HG02763 (cell line): ENCODE results near the gene FLACC1.

Source experiments
- ATAC-seq: cut with Tn5 transposase; IDR thresholded peaks from one replicate; pipeline ENCODE4 v1.9.1; 2021; ENCODE audit warnings: mild to moderate bottlenecking, moderate library complexity; ENCODE audit not compliant: unreplicated experiment

Gene FLACC1

DNA sequence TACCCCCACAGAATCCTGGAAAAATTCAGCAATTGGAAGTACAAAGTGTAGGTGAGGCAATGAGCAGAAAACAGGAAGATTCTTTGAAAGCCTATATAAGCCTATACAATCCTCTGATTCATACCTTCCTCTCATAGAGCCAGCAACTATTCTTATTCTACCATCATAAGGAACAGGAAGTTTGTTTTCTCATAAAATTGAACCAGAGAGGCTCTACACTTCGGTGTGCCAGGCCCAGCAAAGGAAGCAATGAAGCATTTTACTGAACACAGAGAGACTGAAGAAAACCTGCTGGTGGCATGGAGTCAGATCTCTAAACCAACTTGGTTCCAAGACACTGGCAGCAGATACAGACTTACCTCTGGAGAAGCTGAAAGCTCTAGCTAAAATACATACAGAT lies 78.1 kb downstream of the FLACC1 start:
- ATAC-seq, result no peak

DNA sequence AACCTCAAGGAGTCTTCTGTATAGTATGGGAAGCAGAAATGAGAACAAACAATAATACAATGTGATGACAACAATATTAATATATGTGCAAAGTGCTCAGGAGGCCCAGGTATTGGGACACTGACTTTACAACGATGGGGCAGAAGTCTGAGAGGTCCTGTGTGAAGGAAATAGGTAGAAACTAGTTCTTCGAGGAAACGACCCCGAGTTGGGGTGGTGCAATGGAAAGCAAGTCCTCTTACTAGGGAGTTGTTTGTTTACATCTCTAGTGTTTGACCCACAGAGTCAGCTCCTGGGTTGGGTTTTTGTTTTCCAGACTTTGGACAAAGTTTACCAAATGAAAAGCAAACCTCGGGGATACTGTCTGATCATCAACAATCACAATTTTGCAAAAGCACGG lies 80.6 kb downstream of the FLACC1 start:
- no peak for ATAC-seq

DNA sequence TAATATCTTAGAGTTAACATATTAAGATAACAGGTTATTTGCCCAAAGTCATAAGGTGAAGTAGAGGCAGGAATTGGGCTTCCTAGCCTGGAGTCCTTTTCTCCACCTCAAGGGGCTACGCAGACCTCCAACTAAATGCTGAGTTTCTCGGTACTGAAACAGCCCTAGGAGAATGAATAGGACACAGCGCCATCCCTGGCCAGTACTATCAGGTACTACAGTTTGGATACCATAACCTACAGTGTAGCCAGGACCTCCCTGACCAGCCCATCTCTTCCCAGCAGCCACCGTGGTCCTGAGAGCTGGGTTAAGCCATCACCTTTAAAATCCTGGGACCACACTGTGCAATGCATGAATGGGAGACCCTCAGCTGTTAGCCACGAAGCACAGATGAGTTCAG lies 81.2 kb downstream of the FLACC1 start:
- no peak for ATAC-seq

DNA sequence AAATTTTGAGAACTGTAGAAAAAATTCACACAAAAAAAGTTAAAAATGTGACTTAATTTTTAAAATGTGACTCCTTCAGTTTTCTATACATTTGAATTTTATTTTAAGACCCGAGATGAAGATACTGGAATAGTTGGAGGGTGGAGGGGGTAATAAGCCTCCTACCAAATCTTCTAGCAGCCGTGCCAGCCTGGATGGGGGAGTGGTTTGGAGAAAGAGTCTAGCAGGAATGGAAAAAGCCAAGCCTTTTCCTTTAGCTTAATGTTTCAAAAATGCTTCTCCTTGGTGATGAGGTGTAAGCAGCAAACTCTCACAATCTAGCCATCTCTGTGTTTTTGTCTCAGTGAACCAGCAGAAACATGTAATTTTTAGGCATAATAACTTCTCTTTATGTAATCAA lies 82.1 kb downstream of the FLACC1 start:
- no peak for ATAC-seq

DNA sequence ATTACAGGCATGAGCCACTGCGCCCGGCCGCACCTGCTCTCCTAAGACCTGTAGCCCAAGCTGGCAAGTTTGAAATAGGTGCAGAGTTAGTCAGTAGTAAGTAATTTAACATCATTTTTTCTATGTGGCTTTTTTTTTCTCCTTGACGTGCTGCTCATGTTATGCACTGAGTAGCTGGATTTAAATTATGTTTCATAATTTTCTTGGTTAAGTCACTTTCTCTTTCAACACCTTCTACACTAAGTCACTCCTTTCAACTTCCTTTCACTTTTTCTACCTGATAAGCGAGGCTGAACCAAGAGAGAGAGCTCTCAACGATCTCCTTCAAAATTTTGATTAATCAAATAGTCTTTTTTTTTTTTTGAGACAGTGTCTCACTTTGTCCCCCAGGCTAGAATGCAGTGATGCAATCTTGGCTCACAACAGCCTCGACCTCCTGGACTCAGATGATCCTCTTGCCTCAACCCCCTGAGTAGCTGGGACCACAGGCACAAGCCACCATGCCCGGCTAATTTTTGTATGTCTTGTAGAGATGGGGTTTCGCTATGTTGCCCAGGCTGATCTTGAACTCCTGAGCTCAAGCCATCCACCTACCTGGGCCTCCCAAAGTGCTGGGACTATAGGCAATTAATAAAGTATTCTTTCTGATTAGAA lies 83.7 kb downstream of the FLACC1 start:
- ATAC-seq, result no peak

DNA sequence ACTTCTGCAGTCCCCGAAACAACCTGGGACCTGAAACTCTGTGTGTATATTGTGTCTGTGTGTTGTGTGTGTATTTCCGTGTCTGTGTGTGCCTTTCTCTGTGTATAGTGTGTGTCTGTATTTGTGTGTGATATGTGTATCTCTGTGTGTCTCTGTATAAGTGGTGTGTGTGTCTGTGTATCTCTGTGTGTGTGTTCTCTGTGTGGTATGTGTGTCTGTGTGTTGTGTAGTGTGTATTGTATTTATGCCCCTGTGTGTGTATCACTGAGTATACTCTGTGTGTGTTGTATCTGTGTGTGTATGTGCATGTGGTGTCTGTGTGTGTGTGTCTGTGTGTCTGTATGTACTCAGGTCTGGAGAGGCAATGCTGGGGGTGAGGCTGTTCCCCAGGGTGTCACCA lies 85.2 kb downstream of the FLACC1 start:
- no peak for ATAC-seq

DNA sequence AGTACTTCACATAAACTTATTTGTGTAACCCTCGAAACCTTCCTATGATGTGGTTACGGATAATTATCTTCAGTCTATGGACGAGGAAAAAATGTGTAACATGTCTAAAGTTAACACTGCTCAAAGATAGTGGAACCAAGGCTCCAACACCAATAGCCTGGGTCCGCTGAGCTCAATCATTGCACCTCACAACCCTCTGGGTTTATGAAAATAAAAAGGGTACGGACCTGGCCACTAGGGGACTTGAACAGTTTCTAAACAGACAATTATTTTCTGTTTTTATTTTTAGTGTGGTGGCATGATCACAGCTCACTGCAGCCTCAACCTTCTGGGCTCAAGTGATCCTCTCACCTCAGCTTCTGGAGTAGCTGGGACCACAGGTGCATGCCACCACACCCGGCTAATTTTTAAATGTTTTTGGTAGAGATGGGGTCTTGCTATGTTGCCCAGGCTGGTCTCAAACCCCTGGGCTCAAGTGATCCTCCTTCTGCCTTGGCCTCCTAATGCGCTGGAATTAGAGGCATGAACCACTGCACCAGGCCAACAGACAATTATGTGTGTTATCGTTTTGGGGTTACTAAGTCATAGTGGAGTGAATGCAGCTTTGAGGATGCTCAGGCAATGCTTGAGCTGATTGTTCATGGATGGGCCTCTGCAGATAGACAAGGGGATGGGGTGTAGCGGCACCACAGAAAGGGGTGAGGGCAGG lies 86.7 kb downstream of the FLACC1 start:
- no peak for ATAC-seq

DNA sequence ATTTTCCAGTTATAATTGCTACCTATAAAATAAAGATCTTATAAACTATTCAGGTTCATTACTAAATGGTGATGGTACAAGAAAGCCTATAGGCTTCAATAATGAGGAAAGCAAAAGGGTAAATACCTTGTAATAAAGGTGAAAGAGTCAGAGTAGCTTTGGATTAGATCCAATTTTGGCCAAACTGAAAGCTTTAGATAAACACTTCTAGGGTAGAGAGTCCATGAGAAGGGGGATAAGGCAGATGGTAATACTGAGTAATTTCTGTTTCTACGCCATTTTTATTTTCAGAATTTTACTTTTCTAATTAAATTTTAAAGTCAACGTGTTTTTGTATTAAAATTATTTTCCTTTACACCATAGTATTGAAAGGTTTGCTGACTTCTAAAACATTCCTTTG lies 87.4 kb downstream of the FLACC1 start:
- no peak for ATAC-seq

DNA sequence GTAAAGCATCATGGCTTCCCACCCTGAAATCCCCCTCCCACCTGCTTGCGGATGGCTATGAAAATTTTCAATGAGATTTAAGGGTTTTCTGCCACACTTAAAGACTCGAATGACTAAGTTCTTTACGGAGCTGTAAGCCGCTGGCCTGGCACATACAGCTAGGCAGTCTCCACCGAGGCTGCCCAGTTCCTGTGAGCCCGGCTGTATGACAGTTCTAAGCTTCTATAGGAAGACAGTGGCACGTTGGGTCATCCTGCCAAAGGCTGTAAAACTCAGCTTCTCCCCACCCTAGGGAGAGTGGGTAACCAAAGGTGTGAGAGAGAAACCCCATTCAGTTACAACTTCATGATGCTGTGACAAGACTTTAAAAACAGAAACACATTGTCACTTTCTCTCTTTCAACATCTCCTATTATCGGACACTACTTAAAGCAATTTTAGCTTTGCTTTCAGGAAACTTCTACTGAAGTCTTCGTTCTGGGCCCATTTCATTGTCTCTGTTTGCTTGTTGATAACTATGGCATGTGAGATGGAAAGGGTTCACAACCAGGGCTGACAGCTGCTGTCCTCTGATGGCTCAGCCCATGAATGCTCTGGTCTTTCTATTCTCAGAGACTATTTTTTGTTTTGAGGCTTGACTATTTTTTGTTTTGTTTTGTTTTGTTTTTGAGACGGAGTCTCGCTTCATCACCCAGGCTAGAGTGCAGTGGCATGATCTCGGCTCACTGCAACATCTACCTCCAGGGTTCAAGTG lies 89.7 kb downstream of the FLACC1 start:
- ATAC-seq, result no peak

DNA sequence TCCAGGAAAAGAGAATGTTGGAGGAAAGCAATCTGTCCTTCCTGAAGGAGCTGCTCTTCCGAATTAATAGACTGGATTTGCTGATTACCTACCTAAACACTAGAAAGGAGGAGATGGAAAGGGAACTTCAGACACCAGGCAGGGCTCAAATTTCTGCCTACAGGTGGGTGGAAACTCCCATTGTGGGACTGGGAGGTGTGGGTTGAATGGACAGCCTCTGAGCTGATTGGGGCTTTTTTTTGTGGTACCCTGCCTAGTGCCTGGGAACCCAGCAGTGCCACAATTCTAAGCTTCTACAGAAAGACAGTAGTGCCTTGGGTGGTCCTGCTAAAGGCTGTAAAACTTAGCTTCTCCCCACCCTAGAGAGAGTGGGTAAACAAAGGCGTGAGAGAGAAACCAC lies 90.5 kb downstream of the FLACC1 start:
- no peak for ATAC-seq

DNA sequence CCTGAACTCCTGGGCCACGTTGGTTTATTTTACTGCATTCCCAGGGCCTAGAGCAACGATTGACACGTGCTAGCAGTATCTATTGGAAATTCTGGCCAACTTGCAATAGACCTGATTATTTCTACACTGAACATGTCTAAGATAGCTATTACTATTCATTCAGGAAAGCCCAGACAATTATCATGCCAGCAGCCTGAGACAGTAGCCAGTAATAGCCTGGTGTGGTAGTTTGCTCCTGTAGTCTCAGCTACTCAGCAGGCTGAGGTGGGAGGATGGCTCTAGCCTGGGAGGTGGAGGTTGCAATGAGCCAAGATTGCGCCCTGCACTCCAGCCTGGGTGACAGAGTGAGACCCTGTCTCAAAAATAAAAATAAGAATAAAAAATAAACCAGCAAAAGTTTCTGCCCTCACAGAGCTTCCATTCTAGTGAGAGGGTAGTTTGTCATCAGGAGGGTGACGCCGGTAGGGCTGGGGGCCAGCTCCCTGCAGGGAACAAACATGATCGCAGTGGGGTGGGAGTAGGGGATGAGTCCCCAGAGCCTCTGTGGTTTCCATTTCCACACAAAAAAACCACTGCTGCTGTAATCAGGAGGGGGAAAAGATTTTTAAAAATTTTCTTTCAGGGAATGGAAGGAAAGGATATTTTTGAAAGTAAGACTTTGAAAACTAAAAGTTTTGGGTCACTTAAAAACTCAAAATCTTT lies 92.5 kb downstream of the FLACC1 start:
- no peak for ATAC-seq

DNA sequence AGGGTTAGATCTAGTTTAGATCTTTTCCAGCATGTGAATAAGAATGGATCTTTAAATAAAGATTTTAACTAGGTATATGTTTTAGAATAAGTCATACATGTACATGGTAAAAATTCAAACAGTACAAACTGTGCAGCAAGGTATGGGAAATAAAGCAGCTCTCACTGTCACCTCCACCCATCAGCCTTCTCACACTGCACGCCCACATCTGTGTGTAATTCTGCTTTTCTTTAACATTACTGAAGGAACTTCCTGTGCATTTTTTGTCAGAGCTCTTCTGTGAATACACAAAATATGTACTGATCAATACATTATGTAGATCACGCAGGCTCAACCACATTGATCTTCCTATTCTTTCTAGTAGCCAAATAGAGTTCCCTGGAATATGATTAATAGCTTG lies 93.4 kb downstream of the FLACC1 start:
- no peak for ATAC-seq

DNA sequence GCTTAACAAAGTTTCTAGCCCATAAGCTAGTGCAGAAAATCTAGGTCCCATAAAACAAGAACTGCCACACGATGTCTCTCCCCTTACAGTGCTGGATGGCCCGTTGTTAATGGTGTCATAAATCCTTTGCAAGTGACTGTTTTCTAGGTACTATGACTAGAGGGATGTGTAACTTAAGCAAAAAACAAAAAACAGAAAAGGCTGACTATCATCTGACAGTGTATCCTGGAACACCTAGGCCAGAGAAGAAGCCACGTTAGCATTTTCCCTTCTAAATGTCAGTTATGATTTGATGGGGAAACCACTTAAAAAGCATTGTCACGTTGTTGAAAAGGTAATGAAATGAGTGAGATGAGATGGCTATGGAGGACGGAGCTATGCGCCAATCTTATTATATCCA lies 94.4 kb downstream of the FLACC1 start:
- no peak for ATAC-seq

DNA sequence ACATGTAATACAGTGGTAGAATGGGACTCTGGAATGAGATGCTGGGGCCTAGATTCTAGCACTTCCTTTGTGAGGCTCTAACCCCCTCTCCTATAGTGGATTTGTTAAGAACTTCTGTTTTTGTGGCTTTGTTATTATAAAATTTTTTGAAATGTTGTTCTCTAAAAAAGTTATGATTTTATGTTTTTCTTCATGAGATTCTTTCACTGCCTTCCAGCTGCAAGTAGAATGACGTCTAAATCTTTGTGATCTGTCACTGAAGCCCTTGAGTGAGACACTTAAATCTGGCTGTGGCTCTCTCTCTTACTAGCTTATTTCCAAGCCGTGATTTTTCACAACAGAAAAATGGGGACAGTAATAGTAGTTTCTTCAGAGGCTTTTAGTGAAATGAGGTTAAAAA lies 95.2 kb downstream of the FLACC1 start:
- no peak for ATAC-seq

DNA sequence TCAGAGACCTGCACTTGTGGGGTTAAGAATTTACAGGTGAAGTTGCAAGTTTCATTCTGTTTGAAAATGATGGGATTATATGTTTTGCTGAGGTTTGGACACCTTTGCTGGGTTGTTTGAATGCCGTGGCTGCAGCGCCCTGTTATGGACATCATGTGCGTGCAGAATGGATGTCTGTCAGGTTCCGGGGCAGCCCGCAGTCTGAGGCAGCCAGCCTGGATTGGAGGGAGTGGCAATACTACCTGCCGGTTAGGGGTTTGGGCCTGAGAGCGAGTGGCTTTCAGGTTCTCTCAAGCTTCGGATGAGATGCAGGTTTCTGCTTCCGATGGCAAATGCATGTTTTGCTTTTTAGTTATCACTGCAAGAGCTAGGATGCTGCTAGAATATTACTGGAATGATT lies 95.7 kb downstream of the FLACC1 start:
- no peak for ATAC-seq

DNA sequence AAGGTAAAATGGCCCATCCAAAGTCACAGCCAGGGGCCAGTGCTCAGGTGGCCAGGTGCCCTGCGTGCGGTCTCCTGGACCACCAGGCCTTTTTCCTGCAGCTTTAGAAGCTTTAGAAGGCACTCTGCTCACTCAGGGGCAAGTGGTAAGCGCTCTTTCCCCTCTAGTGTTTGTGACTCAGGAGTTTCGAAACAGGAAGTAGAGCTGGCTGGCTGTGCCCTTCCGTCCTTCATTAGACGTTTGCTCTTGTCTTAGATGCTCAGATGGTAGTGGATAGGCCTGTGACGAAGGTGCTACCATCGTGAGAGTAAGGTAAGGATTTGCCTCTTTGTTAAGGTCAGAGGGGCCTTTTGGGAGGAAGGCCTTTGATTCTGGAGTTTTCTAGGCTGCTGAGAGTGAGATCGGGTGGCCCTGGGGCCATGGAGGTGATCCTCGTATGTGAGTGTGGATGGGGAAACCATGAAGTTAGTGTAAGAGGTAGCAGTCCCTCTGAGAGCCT lies 96.8 kb downstream of the FLACC1 start, which contains the start of gene CASP8:
Gene CASP8, plus strand, starts transcription at position 235 of the 499 bp plus-strand sequence. CDS start 5,951 bp downstream, outside the sequence.
- ATAC-seq, result no peak

DNA sequence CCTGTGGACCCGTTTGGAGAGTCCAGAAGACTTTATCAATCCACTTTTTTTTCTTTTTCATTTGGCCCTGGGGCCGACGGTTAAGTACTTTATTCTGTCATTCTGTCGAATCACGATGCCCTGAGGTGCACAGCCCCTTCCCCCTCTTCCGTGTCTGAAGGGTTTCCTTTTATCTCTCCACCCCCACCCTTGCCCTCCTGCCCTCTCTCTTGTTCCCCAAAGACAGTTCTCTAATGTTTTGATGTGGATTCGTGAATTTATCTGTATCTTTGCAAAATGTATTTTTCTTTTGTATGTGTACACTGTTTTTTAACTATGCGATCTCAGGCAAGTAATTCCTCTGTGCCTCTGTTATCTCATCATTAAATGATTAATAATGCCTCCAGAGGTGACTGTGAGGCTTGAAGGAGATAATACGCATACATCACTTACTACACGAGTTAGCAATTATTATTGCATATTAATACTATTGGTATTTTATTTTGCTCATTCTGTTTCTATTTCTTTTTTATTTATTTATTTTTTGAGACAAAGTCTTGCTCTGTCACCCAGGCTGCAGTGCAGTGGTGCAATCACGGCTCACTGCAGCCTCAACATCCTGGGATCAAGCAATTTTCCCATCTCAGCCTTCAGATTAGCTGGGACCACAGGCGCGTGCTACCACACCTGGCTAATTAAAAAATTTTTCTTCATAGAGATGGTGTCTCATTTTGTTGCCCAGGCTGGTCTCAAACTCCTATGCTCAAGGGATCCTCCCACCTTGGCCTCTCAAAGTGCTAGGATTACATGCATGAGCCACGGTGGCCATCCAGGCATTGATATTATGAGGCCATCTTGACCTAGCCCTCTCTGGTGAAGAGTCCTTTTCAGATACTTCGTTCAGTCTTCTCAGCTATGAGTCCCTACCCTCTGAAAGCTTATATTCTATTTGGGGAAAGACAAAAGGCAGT lies 98.2 kb downstream of the FLACC1 start:
- peak; percentile 10 for ATAC-seq

DNA sequence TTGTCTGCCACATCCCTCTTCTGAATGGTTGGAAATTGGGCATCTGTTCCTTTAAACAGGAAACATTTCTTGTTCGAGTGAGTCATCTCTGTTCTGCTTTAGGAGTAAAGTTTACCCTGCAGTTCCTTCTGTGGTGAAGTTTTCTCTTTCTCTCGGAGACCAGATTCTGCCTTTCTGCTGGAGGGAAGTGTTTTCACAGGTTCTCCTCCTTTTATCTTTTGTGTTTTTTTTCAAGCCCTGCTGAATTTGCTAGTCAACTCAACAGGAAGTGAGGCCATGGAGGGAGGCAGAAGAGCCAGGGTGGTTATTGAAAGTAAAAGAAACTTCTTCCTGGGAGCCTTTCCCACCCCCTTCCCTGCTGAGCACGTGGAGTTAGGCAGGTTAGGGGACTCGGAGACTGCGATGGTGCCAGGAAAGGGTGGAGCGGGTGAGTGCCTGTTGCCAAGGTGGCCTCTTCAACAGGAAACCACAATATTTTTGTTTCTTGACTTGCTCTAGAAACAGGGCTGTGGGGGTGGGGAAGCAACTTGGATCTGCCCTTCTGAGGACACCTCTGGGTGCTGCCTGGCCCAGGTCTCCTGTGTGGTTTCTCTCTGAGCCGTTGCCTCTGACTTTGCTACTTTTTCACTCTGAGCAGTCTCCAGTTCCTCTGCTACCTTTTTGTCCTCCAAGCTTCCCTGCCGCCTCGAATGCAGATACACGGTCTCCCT lies 99.0 kb downstream of the FLACC1 start:
- peak; percentile 71 for ATAC-seq

DNA sequence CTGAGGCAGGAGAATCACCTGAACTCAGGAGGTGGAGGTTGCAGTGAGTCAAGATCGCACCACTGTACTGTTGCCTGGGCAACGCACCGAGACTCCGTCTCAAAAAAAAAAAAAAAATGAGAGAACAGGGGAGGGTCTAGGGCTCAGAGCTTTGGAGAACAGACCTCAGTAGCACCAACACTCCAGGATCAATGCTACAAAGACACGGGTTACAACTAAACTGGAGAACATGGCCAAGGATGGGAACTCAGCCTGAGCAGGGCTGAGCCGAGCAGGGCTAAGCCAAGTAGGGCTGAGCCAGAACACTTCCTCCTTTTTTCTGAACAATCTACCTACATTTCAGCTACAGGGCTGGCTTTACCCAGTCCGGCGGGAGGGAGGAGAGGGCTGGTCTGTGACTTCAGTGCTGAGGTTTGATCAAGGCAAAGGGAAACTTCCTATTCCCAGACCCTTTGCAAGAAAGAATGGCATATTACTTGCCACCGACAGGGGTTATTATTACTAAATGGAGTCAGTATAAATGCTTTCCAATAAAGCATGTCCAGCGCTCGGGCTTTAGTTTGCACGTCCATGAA lies 99.7 kb downstream of the FLACC1 start:
- peak; percentile 43 for ATAC-seq
